Measurements from ENCODE around the gene OLFM3.

OLFM3 gene

GRCh38 chr1:101945884-101946283, 50.8 kb downstream of the OLFM3 start:
- no peak for DNase-seq (ENCODE audit: low read depth in 1 of 2, low spot score in 1 of 2)

- no peak for DNase-seq (ENCODE audit: low read depth in 1 of 2, low spot score in 1 of 2)
These were observed 53.5 kb downstream of the OLFM3 start for GRCh38 chr1:101943237-101943636.

GRCh38 chr1:101942516-101943193, 54.1 kb downstream of the OLFM3 start:
- DNase-seq (ENCODE audit: low read depth in 1 of 2, low spot score in 1 of 2) = no peak

- no peak for DNase-seq (ENCODE audit: low read depth in 1 of 2, low spot score in 1 of 2)
These were observed 58.0 kb downstream of the OLFM3 start for GRCh38 chr1:101938681-101939080.

GRCh38 chr1:101929343-101929742, 67.4 kb downstream of the OLFM3 start:
- no peak for DNase-seq (ENCODE audit: low read depth in 1 of 2, low spot score in 1 of 2)

- no peak for DNase-seq (ENCODE audit: low read depth in 1 of 2, low spot score in 1 of 2)
These were observed 67.9 kb downstream of the OLFM3 start for GRCh38 chr1:101928829-101929228.

- no peak for DNase-seq (ENCODE audit: low read depth in 1 of 2, low spot score in 1 of 2)
These were observed 72.0 kb downstream of the OLFM3 start for GRCh38 chr1:101924700-101925099.

- no peak for DNase-seq (ENCODE audit: low read depth in 1 of 2, low spot score in 1 of 2)
These were observed 76.1 kb downstream of the OLFM3 start for GRCh38 chr1:101920577-101920976.

- no peak for DNase-seq (ENCODE audit: low read depth in 1 of 2, low spot score in 1 of 2)
These were observed 78.4 kb downstream of the OLFM3 start for GRCh38 chr1:101918277-101918676.

GRCh38 chr1:101915597-101915996, 81.1 kb downstream of the OLFM3 start:
- DNase-seq (ENCODE audit: low read depth in 1 of 2, low spot score in 1 of 2) = no peak

GRCh38 chr1:101914473-101915242, 82.1 kb downstream of the OLFM3 start:
- no peak for DNase-seq (ENCODE audit: low read depth in 1 of 2, low spot score in 1 of 2)

- DNase-seq (ENCODE audit: low read depth in 1 of 2, low spot score in 1 of 2) = no peak
These were observed 84.8 kb downstream of the OLFM3 start for GRCh38 chr1:101911894-101912293.

- DNase-seq (ENCODE audit: low read depth in 1 of 2, low spot score in 1 of 2) = no peak
These were observed 87.7 kb downstream of the OLFM3 start for GRCh38 chr1:101908980-101909379.

GRCh38 chr1:101907264-101907663, 89.5 kb downstream of the OLFM3 start:
- no peak for DNase-seq (ENCODE audit: low read depth in 1 of 2, low spot score in 1 of 2)

GRCh38 chr1:101905283-101905835, 91.4 kb downstream of the OLFM3 start:
- DNase-seq (ENCODE audit: low read depth in 1 of 2, low spot score in 1 of 2) = no peak

GRCh38 chr1:101902199-101902598, 94.5 kb downstream of the OLFM3 start:
- DNase-seq (ENCODE audit: low read depth in 1 of 2, low spot score in 1 of 2) = no peak

- DNase-seq (ENCODE audit: low read depth in 1 of 2, low spot score in 1 of 2) = no peak
These were observed 98.6 kb downstream of the OLFM3 start for GRCh38 chr1:101898137-101898536.

- no peak for DNase-seq (ENCODE audit: low read depth in 1 of 2, low spot score in 1 of 2)
These were observed 112.1 kb downstream of the OLFM3 start for GRCh38 chr1:101884621-101885020.

GRCh38 chr1:101875891-101876290, 120.8 kb downstream of the OLFM3 start:
- DNase-seq (ENCODE audit: low read depth in 1 of 2, low spot score in 1 of 2) = no peak

- DNase-seq (ENCODE audit: low read depth in 1 of 2, low spot score in 1 of 2) = no peak
These were observed 123.1 kb downstream of the OLFM3 start for GRCh38 chr1:101873672-101874071.

- DNase-seq (ENCODE audit: low read depth in 1 of 2, low spot score in 1 of 2) = no peak
These were observed 136.8 kb downstream of the OLFM3 start for GRCh38 chr1:101859941-101860340.

- no peak for DNase-seq (ENCODE audit: low read depth in 1 of 2, low spot score in 1 of 2)
These were observed 142.5 kb downstream of the OLFM3 start for GRCh38 chr1:101854271-101854670.
